Colonic mucosa (tissue), 4 donors: ENCODE measurements around the gene TMEM256. TPM values are rescaled to one million over a fixed set of nuclear protein-coding genes. Genes with fewer than 3 reads are reported as not detected.

Source experiments
- DNase-seq: peaks from one replicate; pipeline ENCODE4 v3.0.0-alpha.2; 2020
- H3K27ac ChIP-seq: fragments of 200-600 bp; one replicate; pipeline ENCODE4 v1.8.0; 2021
- H3K27me3 ChIP-seq: fragments of 200-600 bp; one replicate; pipeline ENCODE4 v1.8.0; 2021
- H3K36me3 ChIP-seq: fragments of 200-600 bp; one replicate; pipeline ENCODE4 v1.8.0; 2021
- H3K4me1 ChIP-seq: fragments of 200-600 bp; one replicate; pipeline ENCODE4 v1.8.0; 2021; ENCODE audit warnings: mild to moderate bottlenecking
- H3K4me3 ChIP-seq: fragments of 200-600 bp; one replicate; pipeline ENCODE4 v1.8.0; 2021
- H3K9ac ChIP-seq, 2 donors: one replicate each; pipeline ENCODE4 v1.7.0; 2013; ENCODE audit warnings: control low read depth in 2 of 2, low read depth in 2 of 2, low read length in 2 of 2
- H3K9me3 ChIP-seq: fragments of 200-600 bp; one replicate; pipeline ENCODE4 v1.8.0; 2021
- CTCF ChIP-seq: fragments of 200-600 bp; IDR thresholded peaks from one replicate; pipeline ENCODE4 v1.8.0; 2022; ENCODE audit warnings: antibody characterized with exemption, mild to moderate bottlenecking
- intact Hi-C: fragments of 100-400 bp; cut with DNase I; formaldehyde crosslinking; loops from one replicate; pipeline ENCODE4 v1.14.1; 2022
- total RNA-seq, 2 donors: library from RNA; stranded (reverse); fragmentation: NEBNext Ultra II Directional in 1 of 2; extraction: Animal tissue kit (Norgen Biotek cat#: 25700) in 1 of 2; gene quantifications; one replicate each; pipeline ENCODE4 v1.2.1, GENCODE V29; 2021
- donor health status: healthy.
- donor health status: DM: no; HTN: no; CAD: no.
- donor health status: DM: no; HTN: no; CAD: no.

The TMEM256 gene
- total RNA-seq, 2 donors from 2014 or later = 88.2 to 101 TPM

GRCh38 chr17:7437369-7437863, 33.5 kb upstream of the TMEM256 start:
- Histone ChIP-seq H3K9me3 (no peaks in the 10 kb centered on the region), H3K36me3 (no peaks in the 10 kb centered on the region), H3K4me1 (peaks cover 18% of the 10 kb centered on the region), H3K27me3 (peaks cover 38% of the 10 kb centered on the region), H3K27ac (peak overlapping the region; percentile 91), H3K9ac (peak overlapping the region in 1 of 2 donors; percentile 26), H3K4me3 (peak overlapping the region; percentile 69)
- TF ChIP-seq CTCF = no peak
- no peak for DNase-seq
- intact Hi-C loops = loop anchor here (2.0 to 10.0 kb wide), 3 partner anchors 47 to 147 kb away; partner anchors contain the start of genes MPDU1, POLR2A and TMEM95

GRCh38 chr17:7436556-7437368, 32.9 kb upstream of the TMEM256 start:
- DNase-seq = peak; percentile 80
- no peaks in the 10 kb centered on the region for H3K36me3 ChIP-seq
- H3K4me3 ChIP-seq = peak overlapping the region; percentile 69
- H3K9me3 ChIP-seq = no peaks in the 10 kb centered on the region
- peaks cover 38% of the 10 kb centered on the region for H3K27me3 ChIP-seq
- peak overlapping the region; percentile 0 to 94 for H3K9ac ChIP-seq
- intact Hi-C loops = loop anchor here (2.0 to 10.0 kb wide), 3 partner anchors 48 to 148 kb away; partner anchors contain the start of genes MPDU1, POLR2A and TMEM95
- peak overlapping the region; percentile 91 for H3K27ac ChIP-seq
- peak; percentile 73 for TF ChIP-seq CTCF
- peaks cover 18% of the 10 kb centered on the region for H3K4me1 ChIP-seq

- Histone ChIP-seq H3K36me3 (no peaks in the 10 kb centered on the region), H3K4me3 (peak overlapping the region; percentile 69), H3K9ac (peak overlapping the region; percentile 81 to 94), H3K4me1 (peaks cover 18% of the 10 kb centered on the region), H3K27ac (peak overlapping the region; percentile 91), H3K9me3 (no peaks in the 10 kb centered on the region), H3K27me3 (peaks cover 31% of the 10 kb centered on the region)
- no peak for TF ChIP-seq CTCF
- intact Hi-C loops = loop anchor here (2.0 to 10.0 kb wide), 3 partner anchors 49 to 149 kb away; partner anchors contain the start of genes MPDU1, POLR2A and TMEM95
- DNase-seq = peak; percentile 75
Observed at GRCh38 chr17:7435676-7436555, 32.0 kb upstream of the TMEM256 start.

- Histone ChIP-seq H3K27me3 (no peaks in the 10 kb centered on the region), H3K9ac (no peak overlapping the region), H3K4me1 (peaks cover 8% of the 10 kb centered on the region), H3K4me3 (no peak overlapping the region), H3K36me3 (no peaks in the 10 kb centered on the region), H3K27ac (no peak overlapping the region), H3K9me3 (no peaks in the 10 kb centered on the region)
- DNase-seq = no peak
- intact Hi-C loops = loop anchor here (10.0 kb wide), 1 partner anchor 153 kb away; the partner anchor contains the start of gene MPDU1
- TF ChIP-seq CTCF = no peak
Observed at GRCh38 chr17:7432296-7432695, 28.4 kb upstream of the TMEM256 start.

- no peak overlapping the region for H3K4me3 ChIP-seq
- H3K9me3 ChIP-seq = no peaks in the 10 kb centered on the region
- intact Hi-C loops = loop anchor here (10.0 kb wide), 1 partner anchor 154 kb away; the partner anchor contains the start of gene MPDU1
- no peaks in the 10 kb centered on the region for H3K36me3 ChIP-seq
- DNase-seq = no peak
- no peak overlapping the region for H3K27ac ChIP-seq
- TF ChIP-seq CTCF = no peak
- H3K27me3 ChIP-seq = no peaks in the 10 kb centered on the region
- no peaks in the 10 kb centered on the region for H3K4me1 ChIP-seq
- no peak overlapping the region for H3K9ac ChIP-seq
Observed at GRCh38 chr17:7431231-7431630, 27.3 kb upstream of the TMEM256 start.
